T47D (cell line): Measurements from ENCODE around the gene MEF2A.
A peak's percentile ranks its signal among the peaks of the same experiment; 100 is the strongest.

Experiments
- DNase-seq, 2 experiments: peaks; one replicate each; pipeline versions ENCODE4 v3.0.0 to v3.0.0-alpha.2; 2011 to 2012; ENCODE audit warnings: low read depth in 1 of 2, low spot score in 1 of 2
- JUND ChIP-seq: IDR thresholded peaks from 2 replicates; pipeline ENCODE4 v1.6.1; 2012; ENCODE audit warnings: low read depth
- in situ Hi-C: cut with HindIII; loops from 2 replicates; pipeline ENCODE4 v1.10.0; 2016; ENCODE audit warnings: low sequenced_read_pairs, low pct_unique_long_range_greater_than_20kb

Gene MEF2A

GRCh38 chr15:99677540-99678134 lies 111.9 kb downstream of the MEF2A start:
- no peak for TF ChIP-seq JUND
- DNase-seq: no peak
- in situ Hi-C loops: no loop called here

GRCh38 chr15:99680276-99680675 lies 114.5 kb downstream of the MEF2A start:
- DNase-seq: no peak
- in situ Hi-C loops: no loop called here
- no peak for TF ChIP-seq JUND

GRCh38 chr15:99681990-99682389 lies 116.2 kb downstream of the MEF2A start:
- no peak for DNase-seq
- no peak for TF ChIP-seq JUND
- in situ Hi-C loops: no loop called here

GRCh38 chr15:99682455-99682854 lies 116.7 kb downstream of the MEF2A start:
- no peak for TF ChIP-seq JUND
- in situ Hi-C loops: no loop called here
- no peak for DNase-seq

GRCh38 chr15:99683000-99683670 lies 117.4 kb downstream of the MEF2A start:
- no peak for TF ChIP-seq JUND
- DNase-seq: no peak
- in situ Hi-C loops: no loop called here

GRCh38 chr15:99686290-99686689 lies 120.5 kb downstream of the MEF2A start:
- in situ Hi-C loops: no loop called here
- no peak for TF ChIP-seq JUND
- DNase-seq: no peak

- in situ Hi-C loops: no loop called here
- DNase-seq: no peak
Observed at GRCh38 chr15:99692825-99693224, 127.0 kb downstream of the MEF2A start.

GRCh38 chr15:99696096-99696495 lies 130.3 kb downstream of the MEF2A start:
- DNase-seq: no peak
- in situ Hi-C loops: no loop called here
- no peak for TF ChIP-seq JUND

More at GRCh38 chr15:99692825-99693224, 127.0 kb downstream of the MEF2A start:
- TF ChIP-seq JUND: no peak

GRCh38 chr15:99702895-99703602 lies 137.3 kb downstream of the MEF2A start:
- no peak for DNase-seq
- in situ Hi-C loops: no loop called here
- no peak for TF ChIP-seq JUND

GRCh38 chr15:99703603-99704443 lies 138.0 kb downstream of the MEF2A start:
- in situ Hi-C loops: no loop called here
- no peak for TF ChIP-seq JUND
- peak in 1 of 2 experiments; percentile 69 for DNase-seq

GRCh38 chr15:99704444-99704838 lies 138.7 kb downstream of the MEF2A start:
- no peak for TF ChIP-seq JUND
- peak; percentile 46 to 89 for DNase-seq
- in situ Hi-C loops: no loop called here

GRCh38 chr15:99706557-99707303 lies 140.9 kb downstream of the MEF2A start:
- in situ Hi-C loops: no loop called here
- no peak for TF ChIP-seq JUND
- DNase-seq: no peak
